ENCODE measurements around the gene EXOSC2. TPM values are rescaled to one million over a fixed set of nuclear protein-coding genes. Genes with fewer than 3 reads are reported as not detected.
A peak's percentile ranks its signal among the peaks of the same experiment; 100 is the strongest.

The EXOSC2 gene
- total and polyA plus RNA-seq, 2 of the 13 experiments (the other 11 are each of a cell fraction or from before 2014, with no cell fraction given), result 27.5 to 63.8 TPM

- TF ChIP-seq ZNF574 (CRISPR knock-in tag; IDR thresholded peaks at IDR 0.05) (peak; percentile 80), NKX3-1 (CRISPR knock-in tag; IDR thresholded peaks at IDR 0.05) (peak; percentile 95), ELK4 (CRISPR knock-in tag; IDR thresholded peaks at IDR 0.05; ENCODE audit: borderline replicate concordance) (peak; percentile 27; the same call in 1 of the 2 replicates), PAF1 (CRISPR knock-in tag; IDR thresholded peaks at IDR 0.05) (no peak), ZNF260 (CRISPR knock-in tag; IDR thresholded peaks at IDR 0.05; ENCODE audit: borderline replicate concordance, low read depth) (no peak), PITX1 (CRISPR knock-in tag; IDR thresholded peaks at IDR 0.05) (peak; percentile 32; the same call in 1 of the 2 replicates), ZNF558 (CRISPR knock-in tag; IDR thresholded peaks at IDR 0.05; ENCODE audit: borderline replicate concordance) (no peak; the same call in 1 of the 2 replicates), NR2F6 (IDR thresholded peaks at IDR 0.05) (no peak), NR2F6 (CRISPR knock-in tag; IDR thresholded peaks at IDR 0.05) (peak; percentile 23; the same call in 1 of the 2 replicates), ARNTL (CRISPR knock-in tag; IDR thresholded peaks at IDR 0.05) (0 out of 2 replicates have a peak, but pooled peaks have one; percentile 45), ELF1 (CRISPR knock-in tag; IDR thresholded peaks at IDR 0.05) (no peak), MED13 (CRISPR knock-in tag; IDR thresholded peaks at IDR 0.05) (peak; percentile 68; the same call in 1 of the 2 replicates), ARID5B (CRISPR knock-in tag; IDR thresholded peaks at IDR 0.05) (peak; percentile 66), ZSCAN31 (CRISPR knock-in tag; IDR thresholded peaks at IDR 0.05; ENCODE audit: low read depth) (peak; percentile 88), HCFC1 (IDR thresholded peaks at IDR 0.05; ENCODE audit: low read depth, low read length) (no peak), ATF7 (IDR thresholded peaks at IDR 0.05) (no peak), ATF7 (CRISPR knock-in tag; IDR thresholded peaks at IDR 0.05) (no peak), ZNF614 (CRISPR knock-in tag; IDR thresholded peaks at IDR 0.05; ENCODE audit: borderline replicate concordance) (peak; percentile 43; the same call in 1 of the 2 replicates), RAD21 (CRISPR knock-in tag; IDR thresholded peaks at IDR 0.05) (peak; percentile 22; the same call in 1 of the 2 replicates), ZKSCAN8 (CRISPR knock-in tag; IDR thresholded peaks at IDR 0.05; ENCODE audit: borderline replicate concordance) (peak; percentile 49; the same call in 1 of the 2 replicates), CREM (IDR thresholded peaks at IDR 0.05) (no peak), CREM (CRISPR knock-in tag; IDR thresholded peaks at IDR 0.05) (no peak), ZNF34 (CRISPR knock-in tag; IDR thresholded peaks at IDR 0.05; ENCODE audit: borderline replicate concordance) (no peak), ZNF775 (CRISPR knock-in tag; IDR thresholded peaks at IDR 0.05; ENCODE audit: borderline replicate concordance) (no peak)
Measured at GRCh38 chr9:130680836-130681768, 12.5 kb upstream of the EXOSC2 start (continued).
